Caco-2 (cell line): ENCODE results near the gene ZFR2. TPM values are rescaled to one million over a fixed set of nuclear protein-coding genes. Genes with fewer than 3 reads are reported as not detected.

ENCODE experiments used
- BruUV-seq: library from RNA; stranded (reverse); fragments of 400-500 nt; replicated peaks from 2 replicates; lab custom pipeline; 2021; lab: Mats Ljungman, UMichigan
- CTCF ChIA-PET: fragments of 300-600 bp; sonication (Branson Sonifier 250); formaldehyde crosslinking; loops from one replicate; lab custom pipeline; 2022; ENCODE audit warnings: antibody characterized with exemption; lab: Charles Lee
- POLR2A ChIA-PET: fragments of 300-600 bp; sonication (Branson Sonifier 250); formaldehyde crosslinking; loops from one replicate; lab custom pipeline; 2022; ENCODE audit warnings: antibody characterized with exemption; lab: Charles Lee
- DNase-seq, 2 experiments: peaks; one replicate each; pipeline versions ENCODE4 v3.0.0 to v3.0.0-alpha.2; 2020 to 2022
- H3K27me3 ChIP-seq: replicated peaks from 2 replicates; pipeline ENCODE4 v1.6.0; 2011; ENCODE audit warnings: low read length; ENCODE audit not compliant: control insufficient read depth, insufficient read depth
- H3K36me3 ChIP-seq: 2 replicates; pipeline ENCODE4 v1.5.1; 2011; ENCODE audit warnings: low read length; ENCODE audit not compliant: control insufficient read depth, insufficient read depth
- H3K4me1 ChIP-seq: fragments of 250-450 bp; sonication (Bioruptor Pico); 2 replicates; pipeline ENCODE4 v1.5.1; 2020; ENCODE audit warnings: mild to moderate bottlenecking
- H3K4me3 ChIP-seq: 2 replicates; pipeline ENCODE4 v1.5.1; 2011; ENCODE audit warnings: low read depth, mild to moderate bottlenecking, control low read depth, low read length
- H3K9me3 ChIP-seq: fragments of 250-450 bp; sonication (Bioruptor Pico); 2 replicates; pipeline ENCODE4 v1.5.1; 2020; ENCODE audit warnings: mild to moderate bottlenecking, moderate library complexity
- H3K27ac Mint-ChIP-seq: one replicate; pipeline ENCODE4 v1.8.0; 2022; ENCODE audit warnings: mixed read lengths; ENCODE audit not compliant: unreplicated experiment
- H3K27me3 Mint-ChIP-seq: one replicate; pipeline ENCODE4 v1.8.0; 2022; ENCODE audit warnings: mixed read lengths; ENCODE audit not compliant: insufficient read depth, unreplicated experiment
- H3K36me3 Mint-ChIP-seq: one replicate; pipeline ENCODE4 v1.8.0; 2022; ENCODE audit warnings: mild to moderate bottlenecking, mixed read lengths; ENCODE audit not compliant: insufficient read depth, unreplicated experiment
- H3K4me1 Mint-ChIP-seq: one replicate; pipeline ENCODE4 v1.8.0; 2022; ENCODE audit warnings: low read depth, mixed read lengths; ENCODE audit not compliant: unreplicated experiment
- H3K4me3 Mint-ChIP-seq: one replicate; pipeline ENCODE4 v1.8.0; 2022; ENCODE audit warnings: mild to moderate bottlenecking, moderate library complexity, mixed read lengths; ENCODE audit not compliant: unreplicated experiment
- H3K9me3 Mint-ChIP-seq: one replicate; pipeline ENCODE4 v1.8.0; 2022; ENCODE audit warnings: mixed read lengths; ENCODE audit not compliant: unreplicated experiment
- CTCF ChIP-seq, 2 experiments: fragments of 200-600 bp in 1 of 2; IDR thresholded peaks; 1 replicate in 1 of 2; 2 replicates in 1 of 2; pipeline versions ENCODE4 v1.5.1 to v1.8.0; 2011 to 2022; ENCODE audit warnings: antibody characterized with exemption in 1 of 2, control low read depth in 1 of 2, inconsistent platforms in 1 of 2, low read depth in 1 of 2, low read length in 1 of 2, mild to moderate bottlenecking in 1 of 2, moderate library complexity in 1 of 2; ENCODE audit not compliant: insufficient read depth in 1 of 2, severe bottlenecking in 1 of 2, unreplicated experiment in 1 of 2
- intact Hi-C: fragments of 100-400 bp; cut with micrococcal nuclease; formaldehyde crosslinking; loops from one replicate; pipeline ENCODE4 v1.10.0; 2022; ENCODE audit not compliant: unreplicated experiment
- total RNA-seq: library from RNA; stranded (reverse); gene quantifications from 2 replicates; pipeline ENCODE4 v1.2.3, GENCODE V29; 2022

Gene ZFR2
- total RNA-seq, 1 experiment from 2014 or later, result not detected

- no peak overlapping the region for H3K27ac Mint-ChIP-seq
- ChIA-PET POLR2A (no interaction called here), CTCF (interaction anchor here (0.6 kb wide), 2 partner anchors 64 to 240 kb away, joined by 3 to 7 read pairs; no protein-coding TSS in a partner anchor)
- H3K4me3 ChIP-seq, result no peak overlapping the region
- no peaks in the 10 kb centered on the region for H3K36me3 ChIP-seq
- BruUV-seq, result no TSS peak
- H3K9me3 ChIP-seq, result peaks cover 4% of the 10 kb centered on the region
- peaks cover 9% of the 10 kb centered on the region for H3K36me3 Mint-ChIP-seq
- no peaks in the 10 kb centered on the region for H3K27me3 ChIP-seq
- no peaks in the 10 kb centered on the region for H3K27me3 Mint-ChIP-seq
- no peaks in the 10 kb centered on the region for H3K4me1 ChIP-seq
- no peak for DNase-seq
- H3K4me3 Mint-ChIP-seq, result no peak overlapping the region
- intact Hi-C loops, result no loop called here
- TF ChIP-seq CTCF (IDR thresholded peaks at IDR 0.05; ENCODE audit: insufficient read depth in 1 of 2, low read depth in 1 of 2, low read length in 1 of 2, severe bottlenecking in 1 of 2, unreplicated experiment in 1 of 2), result no peak
- no peaks in the 10 kb centered on the region for H3K4me1 Mint-ChIP-seq
- H3K9me3 Mint-ChIP-seq, result peaks cover 11% of the 10 kb centered on the region
Measured at GRCh38 chr19:3849787-3850186, 19.1 kb downstream of the ZFR2 start.

- Histone ChIP-seq H3K4me3 (no peak overlapping the region), H3K4me1 (no peaks in the 10 kb centered on the region), H3K9me3 (peaks cover 4% of the 10 kb centered on the region), H3K27me3 (no peaks in the 10 kb centered on the region), H3K36me3 (no peaks in the 10 kb centered on the region)
- BruUV-seq, result no TSS peak
- H3K4me3 Mint-ChIP-seq, result no peak overlapping the region
- intact Hi-C loops, result no loop called here
- CTCF ChIA-PET, result interaction anchor here (0.6 kb wide), 2 partner anchors 65 to 241 kb away, joined by 3 to 7 read pairs; no protein-coding TSS in a partner anchor
- peaks cover 9% of the 10 kb centered on the region for H3K36me3 Mint-ChIP-seq
- peaks cover 11% of the 10 kb centered on the region for H3K9me3 Mint-ChIP-seq
- H3K4me1 Mint-ChIP-seq, result no peaks in the 10 kb centered on the region
- POLR2A ChIA-PET, result no interaction called here
- peak; percentile 46 for DNase-seq
- peak; percentile 20 to 48 for TF ChIP-seq CTCF (IDR thresholded peaks at IDR 0.05; ENCODE audit: insufficient read depth in 1 of 2, low read depth in 1 of 2, low read length in 1 of 2, severe bottlenecking in 1 of 2, unreplicated experiment in 1 of 2)
- no peaks in the 10 kb centered on the region for H3K27me3 Mint-ChIP-seq
- H3K27ac Mint-ChIP-seq, result no peak overlapping the region
Measured at GRCh38 chr19:3849092-3849491, 19.7 kb downstream of the ZFR2 start.

GRCh38 chr19:3844596-3844995 lies 24.2 kb downstream of the ZFR2 start:
- no TSS peak for BruUV-seq

More at GRCh38 chr19:3844596-3844995, 24.2 kb downstream of the ZFR2 start:
- Mint-ChIP-seq H3K27me3 (peaks cover 3% of the 10 kb centered on the region), H3K4me3 (no peak overlapping the region), H3K27ac (no peak overlapping the region), H3K9me3 (no peaks in the 10 kb centered on the region), H3K4me1 (no peaks in the 10 kb centered on the region), H3K36me3 (no peaks in the 10 kb centered on the region)
- H3K4me3 ChIP-seq, result no peak overlapping the region
- DNase-seq, result no peak
- no peaks in the 10 kb centered on the region for H3K36me3 ChIP-seq
- H3K4me1 ChIP-seq, result no peaks in the 10 kb centered on the region
- ChIA-PET POLR2A (no interaction called here), CTCF (no interaction called here)
- no peaks in the 10 kb centered on the region for H3K9me3 ChIP-seq
- no peaks in the 10 kb centered on the region for H3K27me3 ChIP-seq
- no peak for TF ChIP-seq CTCF (IDR thresholded peaks at IDR 0.05; ENCODE audit: insufficient read depth in 1 of 2, low read depth in 1 of 2, low read length in 1 of 2, severe bottlenecking in 1 of 2, unreplicated experiment in 1 of 2)
- intact Hi-C loops, result no loop called here
